ENCODE results near the gene STUB1. TPM values are rescaled to one million over a fixed set of nuclear protein-coding genes. Genes with fewer than 3 reads are reported as not detected.

STUB1 gene
- total and polyA plus RNA-seq, 2 donors (not counting 3 experiments of a cell fraction or from before 2014, with no cell fraction given) = 107 to 147 TPM

- Histone ChIP-seq H3K9ac (replicated peaks; ENCODE audit: extremely low read depth, insufficient read depth, low read length) (no peak overlapping the region), H3K4me1 (ENCODE audit: control insufficient read depth, extremely low read depth, insufficient read depth, low read length) (peaks cover 4% of the 10 kb centered on the region), H3K9me1 (replicated peaks; ENCODE audit: control insufficient read depth, extremely low read depth, insufficient read depth, low read length) (no peaks in the 10 kb centered on the region), H3K4me2 (ENCODE audit: insufficient read depth, low read length) (peak overlapping the region; percentile 48), H3K9me3 (replicated peaks; ENCODE audit: control insufficient read depth, insufficient read depth, low read length) (no peaks in the 10 kb centered on the region), H2AFZ (ENCODE audit: low read depth, low read length) (no peak overlapping the region), H3K27me3 (ENCODE audit: control insufficient read depth in 2 of 2, insufficient read depth in 2 of 2, low read length in 2 of 2) (no peaks in the 10 kb centered on the region), H3K27ac (ENCODE audit: insufficient read depth, low read depth, low read length) (no peak overlapping the region), H4K20me1 (replicated peaks; ENCODE audit: control insufficient read depth, extremely low read depth, insufficient read depth, low read length) (no peaks in the 10 kb centered on the region), H3K36me3 (ENCODE audit: control insufficient read depth in 2 of 2, extremely low read depth in 1 of 2, insufficient read depth in 2 of 2, low read length in 2 of 2) (no peaks in the 10 kb centered on the region), H3K4me3 (replicated peaks in 1 of 3; ENCODE audit: insufficient read depth in 1 of 3, low read depth in 1 of 3, low read length in 3 of 3) (peak overlapping the region in 2 of 3 experiments; percentile 61 to 82), H3K79me2 (ENCODE audit: control insufficient read depth, insufficient read depth, low read length) (peaks cover 8% of the 10 kb centered on the region)
- BruUV-seq (replicated peaks) = no TSS peak
- ChIA-PET POLR2A (no interaction called here), CTCF (interaction anchor here (0.6 to 0.8 kb wide), 2 partner anchors 14 to 45 kb away, joined by 3 read pairs; partner anchors contain the start of gene RAB40C)
- FAIRE-seq = no peak
- no peak for DNase-seq (ENCODE audit: low read depth, low spot score)
- TF ChIP-seq FOS (IDR thresholded peaks at IDR 0.05; ENCODE audit: borderline replicate concordance, insufficient read depth, low read length) = no peak
- no peak for TF ChIP-seq POLR2A (IDR thresholded peaks at IDR 0.05; ENCODE audit: low read depth, low read length)
- no peak for TF ChIP-seq POLR2AphosphoS5 (IDR thresholded peaks at IDR 0.05; ENCODE audit: insufficient read depth, low read depth, low read length)
- no peak for TF ChIP-seq JUN (IDR thresholded peaks at IDR 0.05; ENCODE audit: borderline replicate concordance, insufficient read depth, insufficient read length, low read depth)
- TF ChIP-seq GATA2 (IDR thresholded peaks at IDR 0.05; ENCODE audit: insufficient read depth, insufficient read length, low read depth, low read length) = no peak
- no peak for TF ChIP-seq MAX (IDR thresholded peaks at IDR 0.05; ENCODE audit: insufficient read depth, insufficient read length)
- no peak for TF ChIP-seq MYC (IDR thresholded peaks at IDR 0.05; ENCODE audit: low read depth, low read length)
- no peak for TF ChIP-seq CTCF (IDR thresholded peaks at IDR 0.05; ENCODE audit: extremely low read depth in 1 of 2, insufficient read depth in 1 of 2, low read depth in 1 of 2, low read length in 2 of 2)
- TF ChIP-seq EZH2 (IDR thresholded peaks at IDR 0.05; ENCODE audit: borderline replicate concordance, low read depth, low read length, severe bottlenecking) = no peak
- intact Hi-C loops (cut with micrococcal nuclease) = no loop called here
- dilution Hi-C loops (cut with MboI; ENCODE audit: extremely low pct_ligation_motif_present, low sequenced_read_pairs) = no loop called here
These were observed 45.2 kb upstream of the STUB1 start for GRCh38 chr16:634996-635395.

Measured in endothelial cell of umbilical vein (primary cell).